HL-60/S4 treated with phorbol 12-myristate 13-acetate at 8.2 ng/mL for 4 days and 3 days (cell line): ENCODE data around the gene BOK.

Experiments used
- in situ Hi-C: fragments of 300-500 bp; cut with MboI; formaldehyde crosslinking; loops from 2 replicates; pipeline ENCODE4 v1.15.0; 2022; ENCODE audit warnings: low sequenced_read_pairs

Gene BOK

DNA sequence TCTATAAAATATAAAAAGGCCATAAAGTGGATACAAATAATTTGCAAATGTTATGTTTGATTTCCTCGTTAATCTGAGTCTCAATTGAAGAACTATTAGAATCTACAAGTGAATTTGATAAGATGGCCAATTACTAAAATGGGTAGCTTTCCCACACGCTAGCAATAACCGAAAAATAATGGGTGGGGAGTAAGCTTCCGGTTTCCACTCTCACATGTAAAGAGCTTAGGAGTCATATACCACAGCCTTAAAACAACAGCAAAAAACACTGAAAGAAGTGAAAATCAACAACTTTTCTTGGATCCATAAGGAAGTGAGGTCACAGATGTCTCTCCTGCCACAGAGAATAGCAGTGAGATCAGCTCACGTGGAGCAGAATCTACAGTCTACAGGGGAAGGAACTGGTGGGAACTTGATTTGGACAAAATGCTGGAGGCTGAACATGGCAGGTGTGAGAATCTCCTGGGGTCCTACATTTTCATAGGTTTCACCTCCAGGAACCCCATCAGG, 59.8 kb downstream of the BOK start:
- in situ Hi-C loops, result no loop called here

GRCh38 chr2:241618829-241619228, 60.3 kb downstream of the BOK start:
- in situ Hi-C loops, result no loop called here

- in situ Hi-C loops, result no loop called here
These were observed 61.3 kb downstream of the BOK start for GRCh38 chr2:241619597-241620418.

DNA sequence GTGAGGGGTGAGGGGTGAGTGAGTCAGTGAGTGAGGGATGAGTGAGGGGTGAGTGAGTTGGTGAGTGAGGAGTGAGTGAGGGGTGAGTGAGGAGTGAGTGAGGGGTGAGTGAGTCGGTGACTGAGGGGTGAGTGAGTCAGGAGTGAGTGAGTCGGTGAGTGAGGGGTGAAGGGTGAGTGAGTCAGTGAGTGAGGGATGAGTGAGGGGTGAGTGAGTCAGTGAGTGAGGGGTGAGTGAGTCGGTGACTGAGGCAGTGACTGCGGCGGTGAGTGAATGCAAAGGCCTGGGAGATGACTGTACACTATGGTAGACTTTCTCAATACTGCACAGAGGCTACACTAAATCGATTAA, 61.8 kb downstream of the BOK start:
- in situ Hi-C loops, result no loop called here
